K562 (cell line): Measurements from ENCODE around the gene CDC23. TPM values are rescaled to one million over a fixed set of nuclear protein-coding genes. Genes with fewer than 3 reads are reported as not detected.

Source experiments
- CHD1 ChIP-seq: fragments of 200-600 bp; sonication (generic); IDR thresholded peaks from one replicate; pipeline ENCODE4 v1.6.1; 2012; ENCODE audit warnings: mild to moderate bottlenecking, moderate library complexity, low read length, inconsistent platforms
- CHD7 ChIP-seq: fragments of 200-600 bp; sonication (generic); IDR thresholded peaks from one replicate; pipeline ENCODE4 v1.6.1; 2012; ENCODE audit warnings: mild to moderate bottlenecking, low read depth, low read length, inconsistent platforms
- ETS1 ChIP-seq: conservative IDR thresholded peaks from 2 replicates; pipeline ENCODE4 v1.6.1; 2011; ENCODE audit warnings: low read depth, mild to moderate bottlenecking, low read length; ENCODE audit not compliant: control insufficient read depth
- FOXK2 ChIP-seq, 2 experiments: fragments of 450-650 bp; IDR thresholded peaks in 1 of 2; conservative IDR thresholded peaks in 1 of 2; 2 replicates each; pipeline ENCODE4 v1.6.1; 2016; ENCODE audit warnings: low read depth in 2 of 2, mild to moderate bottlenecking in 1 of 2
- HNRNPK ChIP-seq: fragments of 200-400 bp; formaldehyde crosslinking; IDR thresholded peaks from one replicate; pipeline ENCODE4 v1.6.1; 2018; ENCODE audit warnings: mild to moderate bottlenecking, low read depth, low read length; ENCODE audit not compliant: poor library complexity, severe bottlenecking
- KLF13 ChIP-seq: fragments of 450-650 bp; IDR thresholded peaks from 2 replicates; pipeline ENCODE4 v1.6.1; 2016; ENCODE audit warnings: missing genetic modification characterization, low read depth, mild to moderate bottlenecking, missing compliant biosample characterization, moderate library complexity, borderline replicate concordance
- MLLT1 ChIP-seq, 2 experiments: fragments of 450-650 bp; IDR thresholded peaks; 2 replicates each; pipeline ENCODE4 v1.6.1; 2016
- NFATC3 ChIP-seq: fragments of 450-650 bp; IDR thresholded peaks from 2 replicates; pipeline ENCODE4 v1.6.1; 2017; ENCODE audit warnings: mild to moderate bottlenecking
- SIX5 ChIP-seq, 2 experiments: IDR thresholded peaks; 2 replicates each; pipeline ENCODE4 v1.6.1; 2011; ENCODE audit warnings: low read length in 2 of 2, borderline replicate concordance in 1 of 2, low read depth in 1 of 2, mild to moderate bottlenecking in 1 of 2, moderate library complexity in 1 of 2; ENCODE audit not compliant: insufficient read depth in 1 of 2
- ZKSCAN1 ChIP-seq: fragments of 150-350 bp; IDR thresholded peaks from 2 replicates; pipeline ENCODE4 v1.6.1; 2016; ENCODE audit warnings: low read depth, low read length
- ZNF778 ChIP-seq: fragments of 450-650 bp; formaldehyde crosslinking; IDR thresholded peaks from 2 replicates; pipeline ENCODE4 v1.4.0; 2020; ENCODE audit warnings: mild to moderate bottlenecking, moderate library complexity
- polyA plus RNA-seq, 8 experiments: library from polyadenylated mRNA; depleted of rRNA in 4 of 8; stranded (reverse) in 5 of 8; unstranded in 3 of 8; fragments of >200 nt; fragmentation: Nextera tagmentation in 2 of 8; fragmentation: Illumina TruSeq in 1 of 8; extraction: Ambion mirVana in 2 of 8; extraction: Trizol in 1 of 8; gene quantifications; 2 replicates each; pipeline versions ENCODE4 v1.2.1 to v1.2.3, GENCODE V29; 2011 to 2014; ENCODE audit warnings: inconsistent platforms in 1 of 8, missing spikeins in 1 of 8
- total RNA-seq, 7 experiments: library from RNA; depleted of rRNA in 6 of 7; stranded (reverse); fragments of >200 nt in 6 of 7; fragmentation: Illumina TruSeq in 2 of 7; extraction: Trizol in 2 of 7; gene quantifications; 2 replicates each; pipeline versions ENCODE4 v1.2.1 to v1.2.3, GENCODE V29; 2011 to 2021; ENCODE audit warnings: low replicate concordance in 1 of 7

The CDC23 gene
- total and polyA plus RNA-seq, 9 of the 15 experiments (the other 6 are each of a cell fraction or from before 2014, with no cell fraction given), result 34.5 to 157 (median 65.5) TPM

- no peak for TF ChIP-seq ZNF778 (CRISPR knock-in tag)
- no peak for TF ChIP-seq ZKSCAN1
- no peak for TF ChIP-seq CHD7
- no peak for TF ChIP-seq ETS1
- TF ChIP-seq HNRNPK, result no peak
- TF ChIP-seq CHD1, result peak; percentile 89
- TF ChIP-seq SIX5 (IDR thresholded peaks at IDR 0.05; ENCODE audit: borderline replicate concordance in 1 of 2, insufficient read depth in 1 of 2, low read depth in 1 of 2, low read length in 2 of 2), result no peak
- no peak; the same call in 1 of the 2 replicates for TF ChIP-seq NFATC3
- TF ChIP-seq KLF13, result no peak
- peak in 1 of 2 experiments; percentile 65; a peak in 1 of 4 replicates for TF ChIP-seq MLLT1 (IDR thresholded peaks at IDR 0.05)
- TF ChIP-seq FOXK2 (conservative IDR thresholded peaks at IDR 0.05 in 1 of 2, IDR thresholded peaks at IDR 0.05 in 1 of 2; ENCODE audit: low read depth in 2 of 2), result peak; percentile 87 to 94
Measured at GRCh38 chr5:138177941-138178515, 35.1 kb downstream of the CDC23 start (continued).
